GM23338 (cell line): Measurements from ENCODE around the gene EMC1. TPM values are rescaled to one million over a fixed set of nuclear protein-coding genes. Genes with fewer than 3 reads are reported as not detected.

ENCODE experiments used
- ATAC-seq: fragments of 200-7000 bp; cut with Tn5 transposase; 3 replicates; pipeline ENCODE4 v1.9.1; 2020
- DNase-seq: peaks from one replicate; pipeline ENCODE4 v3.0.0-alpha.2; 2015; ENCODE audit warnings: low spot score
- H2AFZ ChIP-seq: fragments of 200-600 bp; sonication (generic); 2 replicates; pipeline ENCODE4 v1.8.0; 2016; ENCODE audit warnings: antibody characterized with exemption, mild to moderate bottlenecking, moderate library complexity
- H3F3A ChIP-seq: fragments of 200-600 bp; sonication (generic); replicated peaks from 2 replicates; pipeline ENCODE4 v1.8.0; 2017; ENCODE audit warnings: antibody characterized with exemption, mixed run types, low read depth
- H3K27ac ChIP-seq: fragments of 200-600 bp; sonication (generic); 2 replicates; pipeline ENCODE4 v1.6.1; 2016; ENCODE audit warnings: low read depth
- H3K27me3 ChIP-seq: fragments of 200-600 bp; sonication (generic); 2 replicates; pipeline ENCODE4 v1.8.0; 2016; ENCODE audit warnings: mild to moderate bottlenecking, mixed run types, moderate library complexity; ENCODE audit not compliant: insufficient read depth
- H3K36me3 ChIP-seq: fragments of 200-600 bp; sonication (generic); 2 replicates; pipeline ENCODE4 v1.8.0; 2016; ENCODE audit warnings: mild to moderate bottlenecking; ENCODE audit not compliant: insufficient read depth
- H3K4me1 ChIP-seq: fragments of 200-600 bp; sonication (generic); 2 replicates; pipeline ENCODE4 v1.8.0; 2016; ENCODE audit warnings: mild to moderate bottlenecking, moderate library complexity; ENCODE audit not compliant: insufficient read depth
- H3K4me2 ChIP-seq: fragments of 200-600 bp; sonication (generic); 2 replicates; pipeline ENCODE4 v1.7.1; 2017; ENCODE audit warnings: mixed run types
- H3K4me3 ChIP-seq: fragments of 200-600 bp; sonication (generic); 2 replicates; pipeline ENCODE4 v1.6.1; 2016; ENCODE audit warnings: mixed run types
- H3K79me2 ChIP-seq: fragments of 200-600 bp; sonication (generic); replicated peaks from 2 replicates; pipeline ENCODE4 v1.8.0; 2017; ENCODE audit warnings: mild to moderate bottlenecking; ENCODE audit not compliant: insufficient read depth
- H3K9me2 ChIP-seq: fragments of 200-600 bp; sonication (generic); 2 replicates; pipeline ENCODE4 v1.8.0; 2017; ENCODE audit not compliant: insufficient read depth
- H4K20me1 ChIP-seq: fragments of 200-600 bp; sonication (generic); replicated peaks from 2 replicates; pipeline ENCODE4 v1.8.0; 2017; ENCODE audit warnings: mild to moderate bottlenecking; ENCODE audit not compliant: insufficient read depth
- H3K27ac Mint-ChIP-seq: 2 replicates; pipeline ENCODE4 v1.8.0; 2020; ENCODE audit warnings: inconsistent platforms, mild to moderate bottlenecking, moderate library complexity, mixed read lengths
- H3K27me3 Mint-ChIP-seq: 3 replicates; pipeline ENCODE4 v1.8.0; 2022; ENCODE audit warnings: low read depth, mild to moderate bottlenecking, moderate library complexity, mixed read lengths, inconsistent platforms; ENCODE audit not compliant: insufficient read depth, poor library complexity
- H3K36me3 Mint-ChIP-seq: 3 replicates; pipeline ENCODE4 v1.8.0; 2021; ENCODE audit warnings: low read depth, mild to moderate bottlenecking, inconsistent platforms, moderate library complexity, mixed read lengths
- H3K4me1 Mint-ChIP-seq: 3 replicates; pipeline ENCODE4 v1.8.0; 2020; ENCODE audit warnings: mild to moderate bottlenecking, inconsistent platforms, mixed read lengths
- H3K4me3 Mint-ChIP-seq: 3 replicates; pipeline ENCODE4 v1.8.0; 2021; ENCODE audit warnings: moderate library complexity, mild to moderate bottlenecking, inconsistent platforms, mixed read lengths
- H3K9me3 Mint-ChIP-seq: 3 replicates; pipeline ENCODE4 v1.8.0; 2020; ENCODE audit warnings: moderate library complexity, mild to moderate bottlenecking, inconsistent platforms, mixed read lengths
- EZH2 ChIP-seq: fragments of 200-600 bp; sonication (generic); IDR thresholded peaks from one replicate; pipeline ENCODE4 v1.8.0; 2017; ENCODE audit warnings: antibody characterized with exemption, mild to moderate bottlenecking, low read depth; ENCODE audit not compliant: unreplicated experiment
- EZH2phosphoT487 ChIP-seq: fragments of 200-600 bp; sonication (generic); IDR thresholded peaks from one replicate; pipeline ENCODE4 v1.8.1; 2018; ENCODE audit warnings: antibody characterized with exemption; ENCODE audit not compliant: unreplicated experiment
- NANOG ChIP-seq: IDR thresholded peaks from 2 replicates; pipeline ENCODE4 v1.6.1; 2016; ENCODE audit warnings: antibody characterized with exemption, borderline replicate concordance
- STAT1 ChIP-seq: IDR thresholded peaks from one replicate; pipeline ENCODE4 v1.6.1; 2016; ENCODE audit warnings: antibody characterized with exemption; ENCODE audit not compliant: unreplicated experiment
- ZNF114 ChIP-seq: fragments of 250-450 bp; sonication (Bioruptor Pico); IDR thresholded peaks from 2 replicates; pipeline ENCODE4 v1.5.0; 2020; ENCODE audit warnings: mild to moderate bottlenecking, moderate library complexity
- ZNF331 ChIP-seq: fragments of 250-450 bp; sonication (Bioruptor Pico); IDR thresholded peaks from 2 replicates; pipeline ENCODE4 v1.5.0; 2020; ENCODE audit warnings: low read depth, mild to moderate bottlenecking, moderate library complexity
- polyA plus RNA-seq: library from polyadenylated mRNA; unstranded; fragments of >200 nt; fragmentation: Nextera tagmentation; extraction: Ambion mirVana; gene quantifications from 2 replicates; pipeline ENCODE4 v1.2.1, GENCODE V29; 2016
- total RNA-seq: library from RNA; depleted of rRNA; stranded (reverse); fragments of >200 nt; shearing (Covaris generic); gene quantifications from 2 replicates; pipeline ENCODE4 v1.2.3, GENCODE V29; 2014
- TF ChIP-seq, protein P1 (sequence below), 2 experiments: fragments of 200-600 bp in 1 of 2; sonication (generic) in 1 of 2; conservative IDR thresholded peaks; 2 replicates each; pipeline versions ENCODE4 v1.5.1 to v1.6.1; 2016 to 2017; ENCODE audit warnings: antibody characterized with exemption in 2 of 2, low read depth in 2 of 2, mild to moderate bottlenecking in 2 of 2, moderate library complexity in 1 of 2
- TF ChIP-seq, protein P2 (sequence below): IDR thresholded peaks from one replicate; pipeline ENCODE4 v1.6.1; 2018; ENCODE audit warnings: antibody characterized with exemption; ENCODE audit not compliant: unreplicated experiment
- TF ChIP-seq, protein P3 (sequence below): IDR thresholded peaks from 2 replicates; pipeline ENCODE4 v1.6.1; 2016; ENCODE audit warnings: antibody characterized with exemption

EMC1 gene
- total and polyA plus RNA-seq, 2 experiments from 2014 or later, result 17.6 to 53.0 TPM

DNA sequence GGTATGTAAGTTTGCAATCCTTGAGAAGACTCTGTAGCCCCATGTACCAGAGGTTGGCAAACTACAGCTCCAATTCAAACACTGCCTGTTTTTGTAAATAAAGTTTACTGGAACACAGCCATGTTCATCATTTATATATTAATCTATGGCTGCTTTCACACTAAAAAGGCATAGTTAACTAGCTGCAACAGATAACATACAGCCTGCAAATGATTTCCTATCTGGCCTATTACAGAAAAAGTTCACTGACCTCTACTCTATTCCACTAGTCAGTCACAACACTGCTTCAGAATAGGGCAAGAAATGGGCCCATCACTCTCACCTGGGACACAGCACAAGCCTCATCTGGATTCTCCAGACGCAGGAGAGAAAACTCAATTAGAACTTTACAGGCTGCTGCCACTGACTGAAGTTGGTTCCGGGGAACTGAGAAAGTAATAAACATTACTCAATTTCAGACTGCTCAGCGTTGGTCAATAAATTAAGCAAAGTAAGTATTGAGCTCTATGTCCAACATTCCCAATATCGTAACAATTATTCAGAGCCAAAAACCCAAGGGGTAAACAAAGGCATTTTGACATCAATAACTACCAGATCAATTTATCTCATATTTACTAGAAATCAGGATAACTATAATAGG, 51.9 kb downstream of the EMC1 start:
- no peak overlapping the region for H3K4me3 ChIP-seq
- H3F3A ChIP-seq, result no peaks in the 10 kb centered on the region; the same call in 1 of the 2 replicates
- H3K27me3 ChIP-seq, result no peaks in the 10 kb centered on the region
- H3K4me1 ChIP-seq, result no peaks in the 10 kb centered on the region
- ATAC-seq (no peak), DNase-seq (no peak)
- H4K20me1 ChIP-seq, result peaks cover 67% of the 10 kb centered on the region
- Mint-ChIP-seq H3K4me1 (no peaks in the 10 kb centered on the region), H3K4me3 (no peak overlapping the region), H3K36me3 (peaks cover 51% of the 10 kb centered on the region), H3K9me3 (no peaks in the 10 kb centered on the region), H3K27ac (no peak overlapping the region), H3K27me3 (no peaks in the 10 kb centered on the region)
- no peaks in the 10 kb centered on the region for H3K9me2 ChIP-seq
- TF ChIP-seq EZH2phosphoT487 (no peak), NANOG (no peak), EZH2 (no peak), ZNF331 (CRISPR knock-in tag) (no peak), ZNF114 (CRISPR knock-in tag) (no peak), STAT1 (no peak)
- TF ChIP-seq, protein P1, sequence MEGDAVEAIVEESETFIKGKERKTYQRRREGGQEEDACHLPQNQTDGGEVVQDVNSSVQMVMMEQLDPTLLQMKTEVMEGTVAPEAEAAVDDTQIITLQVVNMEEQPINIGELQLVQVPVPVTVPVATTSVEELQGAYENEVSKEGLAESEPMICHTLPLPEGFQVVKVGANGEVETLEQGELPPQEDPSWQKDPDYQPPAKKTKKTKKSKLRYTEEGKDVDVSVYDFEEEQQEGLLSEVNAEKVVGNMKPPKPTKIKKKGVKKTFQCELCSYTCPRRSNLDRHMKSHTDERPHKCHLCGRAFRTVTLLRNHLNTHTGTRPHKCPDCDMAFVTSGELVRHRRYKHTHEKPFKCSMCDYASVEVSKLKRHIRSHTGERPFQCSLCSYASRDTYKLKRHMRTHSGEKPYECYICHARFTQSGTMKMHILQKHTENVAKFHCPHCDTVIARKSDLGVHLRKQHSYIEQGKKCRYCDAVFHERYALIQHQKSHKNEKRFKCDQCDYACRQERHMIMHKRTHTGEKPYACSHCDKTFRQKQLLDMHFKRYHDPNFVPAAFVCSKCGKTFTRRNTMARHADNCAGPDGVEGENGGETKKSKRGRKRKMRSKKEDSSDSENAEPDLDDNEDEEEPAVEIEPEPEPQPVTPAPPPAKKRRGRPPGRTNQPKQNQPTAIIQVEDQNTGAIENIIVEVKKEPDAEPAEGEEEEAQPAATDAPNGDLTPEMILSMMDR (conservative IDR thresholded peaks at IDR 0.05; ENCODE audit: low read depth in 2 of 2), result no peak
- TF ChIP-seq, protein P2, sequence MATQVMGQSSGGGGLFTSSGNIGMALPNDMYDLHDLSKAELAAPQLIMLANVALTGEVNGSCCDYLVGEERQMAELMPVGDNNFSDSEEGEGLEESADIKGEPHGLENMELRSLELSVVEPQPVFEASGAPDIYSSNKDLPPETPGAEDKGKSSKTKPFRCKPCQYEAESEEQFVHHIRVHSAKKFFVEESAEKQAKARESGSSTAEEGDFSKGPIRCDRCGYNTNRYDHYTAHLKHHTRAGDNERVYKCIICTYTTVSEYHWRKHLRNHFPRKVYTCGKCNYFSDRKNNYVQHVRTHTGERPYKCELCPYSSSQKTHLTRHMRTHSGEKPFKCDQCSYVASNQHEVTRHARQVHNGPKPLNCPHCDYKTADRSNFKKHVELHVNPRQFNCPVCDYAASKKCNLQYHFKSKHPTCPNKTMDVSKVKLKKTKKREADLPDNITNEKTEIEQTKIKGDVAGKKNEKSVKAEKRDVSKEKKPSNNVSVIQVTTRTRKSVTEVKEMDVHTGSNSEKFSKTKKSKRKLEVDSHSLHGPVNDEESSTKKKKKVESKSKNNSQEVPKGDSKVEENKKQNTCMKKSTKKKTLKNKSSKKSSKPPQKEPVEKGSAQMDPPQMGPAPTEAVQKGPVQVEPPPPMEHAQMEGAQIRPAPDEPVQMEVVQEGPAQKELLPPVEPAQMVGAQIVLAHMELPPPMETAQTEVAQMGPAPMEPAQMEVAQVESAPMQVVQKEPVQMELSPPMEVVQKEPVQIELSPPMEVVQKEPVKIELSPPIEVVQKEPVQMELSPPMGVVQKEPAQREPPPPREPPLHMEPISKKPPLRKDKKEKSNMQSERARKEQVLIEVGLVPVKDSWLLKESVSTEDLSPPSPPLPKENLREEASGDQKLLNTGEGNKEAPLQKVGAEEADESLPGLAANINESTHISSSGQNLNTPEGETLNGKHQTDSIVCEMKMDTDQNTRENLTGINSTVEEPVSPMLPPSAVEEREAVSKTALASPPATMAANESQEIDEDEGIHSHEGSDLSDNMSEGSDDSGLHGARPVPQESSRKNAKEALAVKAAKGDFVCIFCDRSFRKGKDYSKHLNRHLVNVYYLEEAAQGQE, result no peak
- TF ChIP-seq, protein P3, sequence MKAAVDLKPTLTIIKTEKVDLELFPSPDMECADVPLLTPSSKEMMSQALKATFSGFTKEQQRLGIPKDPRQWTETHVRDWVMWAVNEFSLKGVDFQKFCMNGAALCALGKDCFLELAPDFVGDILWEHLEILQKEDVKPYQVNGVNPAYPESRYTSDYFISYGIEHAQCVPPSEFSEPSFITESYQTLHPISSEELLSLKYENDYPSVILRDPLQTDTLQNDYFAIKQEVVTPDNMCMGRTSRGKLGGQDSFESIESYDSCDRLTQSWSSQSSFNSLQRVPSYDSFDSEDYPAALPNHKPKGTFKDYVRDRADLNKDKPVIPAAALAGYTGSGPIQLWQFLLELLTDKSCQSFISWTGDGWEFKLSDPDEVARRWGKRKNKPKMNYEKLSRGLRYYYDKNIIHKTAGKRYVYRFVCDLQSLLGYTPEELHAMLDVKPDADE, result no peak
- H3K4me2 ChIP-seq, result no peak overlapping the region
- peaks cover 44% of the 10 kb centered on the region for H3K36me3 ChIP-seq
- H3K27ac ChIP-seq, result no peak overlapping the region
- H3K79me2 ChIP-seq, result peaks cover 86% of the 10 kb centered on the region
- H2AFZ ChIP-seq, result no peak overlapping the region
